Medulla oblongata (tissue), 1 donor: ENCODE measurements around the gene CYGB.
"Not testable (repeated sequence)": the region's sequence is repeated elsewhere in the genome, so short reads cannot be mapped to it uniquely, and the experiment has no call there.

Source experiments
- DNase-seq: peaks from one replicate; pipeline ENCODE4 v3.0.0-alpha.2; 2015; ENCODE audit errors: extremely low spot score

CYGB gene

DNA sequence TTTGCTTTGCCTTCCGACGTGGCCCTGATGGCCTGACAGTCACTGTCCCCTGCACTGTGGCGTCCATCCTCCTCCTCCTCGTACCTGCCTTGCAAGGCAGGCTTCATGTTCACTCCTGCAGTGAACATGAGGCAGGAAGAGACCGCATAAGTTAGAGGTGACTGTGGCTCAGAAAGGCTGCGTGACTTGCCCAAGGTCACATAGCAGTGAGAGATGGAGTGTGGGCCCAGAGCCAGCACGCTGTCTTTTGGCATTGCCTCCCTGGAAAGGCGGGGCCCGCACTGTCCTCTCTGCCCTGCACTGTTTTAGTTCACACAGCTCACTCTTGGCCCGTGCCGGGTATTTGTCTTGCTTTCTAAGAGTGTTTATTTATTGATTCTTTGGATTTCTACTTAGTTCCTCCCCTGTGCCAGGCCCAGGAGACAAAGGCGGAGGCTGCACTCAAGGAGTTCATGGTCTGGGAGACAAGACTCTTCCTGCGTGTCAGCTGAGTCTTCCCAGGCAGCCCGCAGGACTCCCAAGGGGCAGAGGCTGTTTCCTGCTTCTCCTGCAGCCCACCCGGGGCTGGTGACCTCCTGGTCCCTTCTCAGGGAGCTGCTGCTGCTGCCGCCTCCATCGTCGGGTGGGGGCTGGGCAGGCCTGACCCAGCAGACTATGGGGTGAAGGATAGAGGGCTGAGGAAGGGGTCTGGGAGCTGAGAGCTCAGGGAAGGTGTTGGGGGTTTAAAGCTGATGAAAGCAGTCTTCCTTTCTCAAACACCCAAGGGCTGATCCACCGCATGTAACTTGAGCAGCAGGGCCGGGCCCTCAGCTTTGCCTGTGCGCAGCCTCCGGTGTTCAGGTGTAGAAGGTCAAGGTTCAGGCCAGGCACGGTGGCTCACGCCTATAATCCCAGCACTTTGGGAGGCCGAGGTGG is 12.7 kb downstream of the CYGB start:
- no peak for DNase-seq

DNA sequence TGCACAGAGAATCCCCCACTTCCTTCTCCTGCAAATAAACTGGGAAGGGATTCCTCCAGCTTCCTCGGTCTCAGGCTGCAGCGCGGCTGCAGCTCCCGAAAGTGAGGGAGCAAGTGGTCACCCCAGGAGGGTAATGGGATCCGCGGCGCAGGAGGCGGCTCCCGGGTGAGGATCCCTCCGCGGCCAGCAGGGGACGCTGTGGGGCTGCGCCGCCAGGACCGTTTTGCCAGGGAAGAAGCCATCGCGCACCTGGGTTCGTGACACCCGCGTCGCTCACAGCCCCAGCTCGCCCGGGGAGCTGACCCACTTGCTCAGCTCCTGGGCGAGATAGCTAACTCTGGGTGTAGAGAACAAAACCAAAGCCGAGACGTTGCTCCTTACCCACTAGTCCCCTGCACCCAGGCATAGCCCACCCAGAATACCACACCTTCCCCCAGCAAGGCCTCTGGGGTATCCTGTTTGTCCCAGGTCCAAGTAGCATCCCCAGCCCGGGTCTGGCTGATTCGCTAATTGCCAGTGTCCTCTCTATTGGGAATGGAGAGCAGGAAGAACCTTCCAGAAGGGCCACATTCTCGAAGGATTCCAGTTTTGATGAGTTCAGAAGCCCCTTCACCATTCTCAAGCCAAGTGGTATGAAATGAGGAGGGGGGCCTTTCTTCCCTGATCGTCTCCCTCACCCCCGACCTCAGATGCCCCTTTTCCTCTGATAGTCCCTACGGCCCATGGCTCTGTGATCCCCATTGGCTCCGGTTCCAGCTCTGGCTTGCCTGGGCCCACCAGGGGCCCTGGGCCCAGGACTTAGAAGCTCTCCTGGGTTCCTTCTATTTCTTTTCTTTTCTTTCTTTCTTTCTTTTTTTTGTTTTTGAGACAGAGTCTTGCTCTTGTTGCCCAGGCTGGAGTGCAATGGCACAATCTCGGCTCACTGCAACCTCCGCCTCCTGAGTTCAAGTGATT is 14.1 kb downstream of the CYGB start:
- peak; percentile 70 for DNase-seq

DNA sequence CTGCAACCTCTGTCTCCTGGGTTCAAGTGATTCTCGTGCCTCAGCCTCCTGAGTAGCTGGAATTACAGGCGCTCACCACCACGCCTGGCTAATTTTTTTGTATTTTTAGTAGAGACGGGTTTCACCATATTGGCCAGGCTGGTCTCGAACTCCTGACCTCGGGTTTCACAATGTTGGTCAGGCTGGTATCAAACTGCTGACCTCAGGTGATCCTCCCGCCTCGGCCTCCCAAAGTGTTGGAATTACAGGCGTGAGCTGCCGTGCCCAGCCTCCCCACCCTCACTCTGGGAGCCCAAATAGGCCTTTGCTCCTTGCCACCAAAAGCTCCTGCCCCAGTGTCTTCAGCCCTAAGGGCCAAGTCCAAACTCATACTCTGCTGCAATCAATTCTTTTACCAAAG is 15.8 kb downstream of the CYGB start:
- DNase-seq, result not testable (repeated sequence)

GRCh38 chr17:76521262-76521661 is 16.2 kb downstream of the CYGB start:
- no peak for DNase-seq

DNA sequence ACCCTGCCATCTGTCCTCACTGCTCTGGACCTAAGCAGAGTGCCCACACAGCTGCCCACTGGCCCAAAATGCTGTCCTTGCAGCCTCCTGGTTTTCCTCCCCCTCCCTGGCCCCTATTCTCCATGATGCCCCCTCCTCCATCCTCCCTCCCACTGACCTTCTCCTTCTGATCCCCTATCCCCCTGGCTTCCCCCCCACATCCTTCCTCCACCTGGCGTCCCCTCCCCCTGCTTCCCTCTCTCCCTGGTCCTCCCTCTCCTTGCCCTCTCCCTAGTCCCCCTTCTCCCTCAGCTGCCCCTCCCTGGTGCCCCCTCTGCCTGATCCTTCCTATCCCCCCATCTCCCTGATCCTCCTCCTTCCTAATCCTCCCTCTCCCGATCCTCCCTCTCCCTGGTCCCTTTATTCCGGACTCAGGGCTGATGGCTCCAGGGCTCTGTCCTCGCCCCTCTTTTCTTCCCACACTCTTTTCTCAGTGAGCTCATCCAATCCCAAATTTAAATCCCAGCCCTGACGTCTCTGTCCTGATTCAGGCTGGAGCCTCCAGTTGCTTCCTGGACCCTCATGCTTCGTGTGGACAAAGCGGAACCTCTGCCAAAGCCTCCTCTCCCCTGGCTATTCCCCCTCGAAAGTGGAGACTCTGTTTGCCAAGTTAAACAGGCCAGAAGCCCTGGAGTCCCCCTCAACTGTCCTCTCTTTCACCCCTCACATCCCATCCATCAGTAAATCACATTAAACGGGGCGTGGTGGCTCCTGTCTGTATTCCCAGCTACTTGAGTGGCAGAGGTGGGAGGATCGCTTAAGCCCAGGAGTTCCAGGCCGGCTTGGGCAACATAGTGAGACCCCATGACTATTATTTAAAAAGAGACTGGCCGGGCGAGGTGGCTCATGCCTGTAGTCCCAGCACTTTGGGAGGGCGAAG is 18.2 kb downstream of the CYGB start:
- DNase-seq, result no peak

DNA sequence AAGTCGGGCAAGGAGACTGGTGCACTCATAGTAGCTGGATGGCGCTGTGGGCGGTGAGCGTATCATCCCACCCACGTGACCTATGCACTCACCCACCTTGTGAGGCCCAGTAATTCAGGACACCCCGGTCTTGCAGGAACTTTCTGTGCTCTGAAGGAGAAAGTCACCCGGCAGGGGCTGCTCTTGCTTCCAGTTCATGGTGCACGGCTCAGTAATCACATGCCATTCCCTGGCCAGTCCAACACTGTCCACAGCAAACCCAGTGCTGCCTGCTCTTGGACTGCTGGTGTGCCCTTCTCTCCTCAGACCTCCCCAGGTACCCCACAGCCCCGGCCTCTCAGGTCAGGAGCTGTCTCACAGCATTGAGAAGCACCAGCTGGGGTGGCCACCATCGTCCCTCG is 19.9 kb downstream of the CYGB start:
- DNase-seq, result no peak

GRCh38 chr17:76515274-76515949 is 22.1 kb downstream of the CYGB start:
- peak; percentile 73 for DNase-seq

DNA sequence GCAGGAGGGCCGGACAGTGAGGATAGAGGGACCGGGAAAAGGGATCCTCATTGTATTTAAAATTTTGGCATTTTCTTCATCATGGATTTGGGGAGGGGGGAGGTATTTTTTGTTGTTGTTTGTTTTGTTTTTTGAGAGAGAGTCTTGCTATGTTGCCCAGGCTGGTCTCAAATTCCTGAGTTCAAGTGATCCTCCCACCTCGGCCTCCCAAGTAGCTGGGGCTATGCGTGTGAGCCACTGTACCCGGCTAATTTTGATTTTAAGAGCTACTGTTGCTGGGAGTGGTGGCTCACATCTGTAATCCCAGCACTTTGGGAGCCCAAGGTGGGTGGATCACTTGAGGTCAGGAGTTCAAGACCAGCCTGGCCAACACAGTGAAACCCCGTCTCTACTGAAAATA is 23.2 kb downstream of the CYGB start:
- DNase-seq, result not testable (repeated sequence)

DNA sequence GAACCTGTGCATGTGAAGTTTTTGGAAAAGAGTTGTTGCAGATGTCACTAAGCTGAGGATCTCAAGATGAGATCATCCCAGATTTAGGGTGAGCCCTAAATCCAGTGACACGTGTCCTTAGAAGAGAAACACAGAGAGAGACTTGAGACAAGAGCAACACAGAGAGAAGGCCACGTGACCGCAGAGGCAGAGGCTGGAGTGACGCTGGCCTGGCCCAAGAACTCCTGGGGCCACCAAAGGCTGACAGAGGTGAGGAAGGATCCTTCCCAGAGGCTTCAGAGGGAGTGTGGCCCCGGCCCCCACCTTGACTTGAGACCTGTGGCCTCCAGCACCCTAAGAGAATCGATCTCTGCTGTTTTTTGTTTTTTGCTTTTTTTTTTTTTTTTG is 24.2 kb downstream of the CYGB start:
- DNase-seq, result no peak

GRCh38 chr17:76512366-76513305 is 24.9 kb downstream of the CYGB start:
- no peak for DNase-seq

- DNase-seq, result no peak
Measured at GRCh38 chr17:76511668-76512365, 25.7 kb downstream of the CYGB start.

DNA sequence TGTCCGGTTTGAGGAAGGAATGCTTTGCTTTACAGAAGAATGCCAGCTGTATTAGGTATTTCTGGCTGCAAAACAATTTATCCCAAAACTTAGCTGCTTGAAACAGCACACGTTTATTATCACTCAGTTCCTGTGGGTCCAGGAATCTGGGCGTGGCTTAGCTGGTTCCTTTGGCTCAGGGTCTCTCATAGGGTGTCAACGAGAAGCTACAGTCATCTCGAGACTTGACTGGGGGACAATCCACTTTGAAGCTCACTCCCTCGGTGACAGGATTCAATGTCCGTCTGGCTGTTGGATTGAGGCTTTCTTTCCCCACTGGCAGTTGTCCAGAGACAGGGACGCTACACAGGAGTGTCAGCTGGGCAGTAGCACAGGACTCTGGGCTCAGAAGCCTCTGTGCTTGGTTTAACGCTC is 26.7 kb downstream of the CYGB start:
- DNase-seq, result no peak

GRCh38 chr17:76508472-76509063 is 28.9 kb downstream of the CYGB start:
- not testable (repeated sequence) for DNase-seq

DNA sequence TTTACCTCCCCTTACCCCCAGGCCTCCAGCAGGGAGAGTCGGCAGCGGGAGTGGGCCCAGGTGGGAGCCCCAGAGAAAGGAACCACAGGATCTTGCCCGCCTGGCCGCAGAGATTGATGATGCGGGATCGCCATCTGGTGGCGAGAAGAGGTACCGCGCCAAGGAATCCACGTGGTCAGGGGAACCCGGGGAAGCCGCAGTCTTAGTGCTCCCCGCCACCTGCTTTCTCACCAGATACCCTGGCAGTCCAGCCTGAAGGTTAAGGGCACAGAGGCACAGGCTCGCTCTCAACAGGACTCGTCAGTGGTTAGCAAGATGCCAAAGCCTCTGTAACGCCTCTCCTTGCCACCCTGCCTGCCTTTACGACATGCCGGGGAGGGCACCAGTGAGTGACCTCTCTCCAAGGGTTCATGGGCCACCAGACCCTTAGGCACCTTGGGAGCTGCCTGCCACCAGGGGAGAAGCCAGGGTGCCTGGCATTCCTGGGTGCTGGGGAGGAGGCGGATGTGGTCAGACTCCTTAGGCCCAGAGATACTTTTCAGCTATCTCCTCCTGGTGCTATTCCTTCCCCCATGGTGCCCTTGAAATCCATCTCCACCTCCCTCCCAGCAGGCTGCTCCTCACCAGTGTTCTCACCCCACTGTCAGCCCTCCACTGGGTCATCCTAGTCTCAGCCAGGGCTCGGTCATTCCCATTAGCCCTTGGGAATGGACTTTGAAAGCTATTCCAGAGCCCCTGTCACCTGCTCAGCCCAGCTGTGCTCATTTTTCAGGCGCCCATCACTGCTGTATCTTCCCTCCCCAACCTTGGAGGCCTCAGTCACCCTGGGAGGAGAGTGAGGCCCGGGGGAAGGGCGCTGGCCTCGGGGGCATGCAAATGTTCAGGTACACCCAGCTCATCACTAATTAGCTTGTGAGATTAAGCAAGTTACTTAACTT is 30.8 kb downstream of the CYGB start:
- DNase-seq, result peak; percentile 87

GRCh38 chr17:76504117-76504516 is 33.4 kb downstream of the CYGB start:
- no peak for DNase-seq

- no peak for DNase-seq
Measured at GRCh38 chr17:76502341-76503211, 34.9 kb downstream of the CYGB start.
